GM19328 (cell line): ENCODE results near the gene UHMK1.
A peak's percentile ranks its signal among the peaks of the same experiment; 100 is the strongest.
"Not testable (repeated sequence)": the region's sequence is repeated elsewhere in the genome, so short reads cannot be mapped to it uniquely, and the experiment has no call there.

Source experiments
- ATAC-seq: cut with Tn5 transposase; IDR thresholded peaks from one replicate; pipeline ENCODE4 v1.9.1; 2021; ENCODE audit warnings: mild to moderate bottlenecking, moderate library complexity; ENCODE audit not compliant: unreplicated experiment

Gene UHMK1

DNA sequence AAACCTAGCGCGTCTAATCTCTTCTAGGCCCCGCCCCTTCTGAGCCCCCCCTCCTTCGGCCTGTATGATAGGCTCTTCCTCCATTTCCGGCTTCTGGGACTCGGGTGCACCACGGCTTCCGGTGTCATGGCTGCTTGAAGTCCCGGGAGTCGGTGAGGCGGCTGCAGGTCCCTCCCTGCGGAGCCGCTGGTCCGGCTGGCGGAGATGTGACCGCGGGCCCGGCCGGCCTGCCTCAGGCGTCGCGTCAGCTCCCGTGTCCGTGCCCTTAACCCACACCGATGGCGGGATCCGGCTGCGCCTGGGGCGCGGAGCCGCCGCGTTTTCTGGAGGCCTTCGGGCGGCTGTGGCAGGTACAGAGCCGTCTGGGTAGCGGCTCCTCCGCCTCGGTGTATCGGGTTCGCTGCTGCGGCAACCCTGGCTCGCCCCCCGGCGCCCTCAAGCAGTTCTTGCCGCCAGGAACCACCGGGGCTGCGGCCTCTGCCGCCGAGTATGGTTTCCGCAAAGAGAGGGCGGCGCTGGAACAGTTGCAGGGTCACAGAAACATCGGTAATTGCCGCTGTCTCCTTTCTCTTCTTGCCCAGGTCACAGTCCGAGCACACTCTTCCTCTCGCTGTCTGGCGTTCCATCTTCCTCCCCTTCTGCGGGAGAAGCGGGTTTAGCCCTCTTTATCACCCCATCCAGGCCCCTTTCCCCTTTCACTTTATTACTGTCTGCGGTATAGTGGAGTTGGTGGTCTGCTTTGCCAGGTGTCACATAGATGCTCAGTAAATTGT lies at the start of gene UHMK1:
Gene UHMK1, plus strand, starts transcription at position 96 of the 773 bp plus-strand sequence. Its CDS starts 183 bp downstream, at position 279.
- ATAC-seq = peak; percentile 97

- not testable (repeated sequence) for ATAC-seq
Measured at GRCh38 chr1:162454361-162454760, 43.3 kb upstream of the UHMK1 start.

GRCh38 chr1:162456323-162456722 lies 41.3 kb upstream of the UHMK1 start:
- no peak for ATAC-seq

DNA sequence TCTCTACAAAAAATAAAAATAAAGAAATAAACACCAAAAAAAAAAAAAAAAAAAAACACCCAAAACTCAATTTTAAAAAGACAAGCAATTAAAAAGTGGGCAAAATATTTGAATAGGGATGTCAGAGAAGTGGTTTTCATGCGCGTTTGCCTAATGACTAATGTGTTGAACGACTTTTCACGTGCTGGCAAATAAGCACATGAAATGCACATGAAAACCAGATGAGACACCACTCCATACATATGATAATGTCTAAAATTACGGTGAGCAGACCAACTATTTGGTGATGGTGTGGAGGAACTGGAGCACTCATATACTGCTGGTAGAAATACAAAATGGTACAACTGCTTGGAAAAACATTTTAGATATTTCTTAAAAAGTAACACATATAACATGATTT lies 39.4 kb upstream of the UHMK1 start:
- no peak for ATAC-seq

GRCh38 chr1:162462425-162462824 lies 35.2 kb upstream of the UHMK1 start:
- ATAC-seq = not testable (repeated sequence)

DNA sequence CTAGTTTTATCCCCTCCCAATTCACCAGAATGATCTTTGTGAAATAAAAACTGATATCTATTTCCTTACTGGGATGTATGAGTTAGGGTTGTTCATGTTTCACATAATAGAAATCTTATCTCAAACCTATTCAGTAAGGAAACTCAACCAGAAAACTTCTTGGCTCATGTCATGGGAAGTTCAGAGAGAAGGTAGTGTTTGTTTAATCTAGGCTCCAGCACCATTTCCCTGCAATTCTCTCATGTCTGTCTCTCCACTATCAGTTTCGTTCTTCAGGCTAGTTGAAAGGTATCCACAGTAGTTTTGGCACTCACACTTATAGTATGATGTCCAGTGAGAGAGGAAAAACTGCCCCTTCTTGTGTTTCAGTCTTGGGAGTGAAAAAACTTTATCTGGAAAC lies 34.6 kb upstream of the UHMK1 start:
- no peak for ATAC-seq

DNA sequence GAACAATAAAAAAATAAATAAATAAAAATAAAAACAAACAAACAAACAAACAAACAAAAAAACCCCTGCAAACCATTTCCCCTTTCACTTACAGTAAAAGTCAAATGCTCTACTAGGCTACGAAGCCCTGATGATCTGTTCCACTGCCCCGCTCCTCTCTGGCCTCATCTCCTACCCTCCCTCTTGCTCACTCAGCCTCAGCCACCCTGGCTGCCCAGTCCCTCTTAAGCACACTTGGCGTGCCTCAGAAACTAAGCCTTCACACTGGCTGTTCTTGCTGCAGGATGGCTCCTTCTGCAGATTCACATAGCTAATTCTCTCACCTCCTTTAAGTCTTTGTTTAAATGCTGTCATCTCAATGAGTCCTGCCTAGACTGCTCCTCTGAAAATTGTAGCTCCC lies 30.8 kb upstream of the UHMK1 start:
- ATAC-seq = no peak

DNA sequence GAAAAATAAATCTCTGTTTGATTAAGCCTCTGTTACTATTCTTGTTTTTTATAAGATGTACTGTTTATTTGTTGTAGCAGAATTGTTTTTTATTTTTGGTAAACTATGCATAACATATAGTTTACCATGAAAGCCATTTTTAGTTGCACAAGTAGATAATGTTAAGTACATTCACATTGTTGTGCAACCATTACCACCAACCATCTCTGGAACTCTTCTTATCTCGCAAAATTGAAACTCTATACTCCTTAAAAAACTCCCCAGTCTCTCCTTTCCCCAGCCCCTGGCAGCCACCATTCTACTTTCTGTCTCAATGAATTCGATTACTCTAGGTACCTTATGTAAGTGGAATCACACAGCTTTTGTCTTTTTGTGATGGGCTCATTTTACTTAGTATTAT lies 27.4 kb upstream of the UHMK1 start:
- ATAC-seq = no peak

- ATAC-seq = no peak
Measured at GRCh38 chr1:162471290-162471853, 26.2 kb upstream of the UHMK1 start.

DNA sequence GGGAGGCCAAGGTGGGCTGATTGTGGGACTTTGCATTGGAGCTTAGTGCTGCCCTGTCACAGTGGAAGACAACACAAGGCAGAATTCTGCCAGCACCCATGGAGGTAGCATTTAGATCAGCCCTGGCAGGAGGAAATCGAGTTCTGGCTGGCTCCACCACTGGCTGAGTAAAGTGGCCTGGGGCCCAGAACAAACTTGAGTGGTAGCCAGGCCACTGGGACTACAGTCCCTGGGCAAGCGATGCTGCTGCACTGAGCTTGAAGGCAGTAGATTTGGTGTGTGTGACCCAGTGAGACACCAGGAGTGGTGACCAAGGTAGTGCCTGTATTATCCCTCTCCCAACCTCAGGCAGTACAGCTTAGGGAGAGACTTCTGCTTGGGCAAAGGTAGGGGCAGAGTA lies 22.5 kb upstream of the UHMK1 start:
- ATAC-seq = no peak

DNA sequence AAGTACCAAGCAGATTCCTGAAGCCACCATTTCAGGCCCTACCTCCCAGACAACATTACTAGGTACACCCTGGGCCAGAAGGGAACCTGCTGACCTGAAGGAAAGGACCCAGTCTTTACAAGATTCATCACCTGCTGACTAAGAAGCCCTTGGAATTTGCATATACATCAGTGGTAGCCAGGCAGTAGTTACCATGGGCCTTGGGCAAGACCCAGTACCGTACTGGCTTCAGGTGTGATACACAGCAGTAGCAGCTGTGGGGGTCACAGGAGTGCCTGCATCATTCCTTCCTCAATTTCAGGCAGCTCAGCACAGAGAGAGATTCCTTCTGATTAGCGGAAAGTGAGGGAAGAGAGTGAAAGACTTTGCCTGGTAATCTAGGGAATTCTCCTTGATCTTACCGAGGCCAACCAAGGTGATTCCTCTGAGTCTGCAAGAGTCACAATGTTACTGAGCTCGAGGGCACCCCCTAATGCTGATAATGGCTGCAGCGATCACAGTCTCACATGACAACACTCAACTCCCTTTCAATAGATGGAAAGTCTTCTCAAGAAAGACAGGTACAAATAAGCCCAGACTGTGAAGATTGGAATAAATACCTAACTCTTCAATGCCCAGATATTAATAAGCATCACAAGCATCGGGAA lies 22.0 kb upstream of the UHMK1 start:
- no peak for ATAC-seq

DNA sequence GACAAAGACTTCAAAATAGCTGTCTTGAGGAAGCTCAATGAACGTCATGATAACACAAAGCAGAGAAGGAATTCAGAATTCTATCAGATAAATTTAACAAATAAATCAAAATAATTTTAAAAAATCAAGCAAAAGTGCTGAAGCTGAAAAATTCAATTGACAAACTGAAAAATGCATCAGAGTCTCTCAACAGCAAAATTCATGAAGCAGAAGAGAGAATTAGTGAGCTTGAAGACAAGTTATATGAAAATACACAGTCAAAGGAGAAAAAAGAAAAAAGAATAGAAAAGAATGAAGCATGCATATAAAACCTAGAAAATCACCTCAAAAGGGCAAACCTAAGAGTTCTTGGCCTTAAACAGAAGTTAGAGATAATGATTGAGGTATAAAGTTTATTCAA lies 21.0 kb upstream of the UHMK1 start:
- ATAC-seq = no peak

GRCh38 chr1:162485236-162485635 lies 12.4 kb upstream of the UHMK1 start:
- ATAC-seq = no peak

GRCh38 chr1:162487241-162487640 lies 10.4 kb upstream of the UHMK1 start:
- no peak for ATAC-seq

DNA sequence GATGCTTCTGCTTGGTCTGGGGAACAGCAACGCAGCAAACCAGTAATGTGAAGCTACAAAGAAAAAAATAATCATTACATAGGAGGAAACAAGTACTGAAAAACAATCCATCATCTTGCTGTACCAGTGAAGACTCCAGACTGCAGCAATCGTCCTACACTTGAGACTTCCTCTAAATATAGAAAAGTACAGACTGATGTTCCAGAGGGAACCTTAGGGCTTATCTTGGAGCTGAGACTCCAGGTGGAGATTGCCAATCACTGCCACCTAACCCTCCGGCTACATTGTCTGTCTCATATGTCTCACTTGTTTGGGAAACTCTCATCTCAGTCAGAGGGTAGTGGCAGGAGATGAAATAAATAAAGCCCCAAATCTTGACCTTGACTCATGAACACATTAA lies 9.4 kb upstream of the UHMK1 start:
- no peak for ATAC-seq

- not testable (repeated sequence) for ATAC-seq
Measured at GRCh38 chr1:162495531-162496233, 1.9 kb upstream of the UHMK1 start.

DNA sequence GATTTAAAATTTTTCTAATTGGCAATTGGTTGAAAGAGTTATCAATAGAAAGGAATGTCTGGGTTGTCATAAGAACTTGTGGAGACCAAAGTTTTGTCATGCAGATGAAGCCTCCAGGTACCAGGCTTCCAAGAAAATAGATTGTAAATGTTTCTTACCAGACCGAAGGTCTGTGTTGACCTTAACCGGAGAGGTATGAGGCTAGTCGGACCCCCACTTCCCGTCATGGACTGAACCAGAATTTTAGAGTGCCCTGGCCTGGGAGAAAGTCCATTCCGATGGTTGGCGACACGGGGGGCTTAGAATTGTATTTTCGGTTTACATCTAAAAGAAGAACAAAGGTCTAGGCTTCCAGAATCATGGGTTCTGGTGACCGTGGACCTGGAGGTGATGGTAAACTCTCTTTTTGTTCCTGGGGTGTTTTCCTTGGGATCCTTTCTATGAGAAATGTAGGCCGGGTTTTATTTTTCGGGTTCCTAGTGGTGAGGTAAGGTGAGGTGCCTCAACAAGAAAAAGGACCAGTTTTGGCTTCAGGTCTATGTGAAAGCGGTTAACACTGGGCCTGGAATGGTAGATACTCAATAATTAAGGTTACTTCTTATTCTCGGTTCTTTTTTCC lies 405 bp upstream of the UHMK1 start:
- no peak for ATAC-seq

DNA sequence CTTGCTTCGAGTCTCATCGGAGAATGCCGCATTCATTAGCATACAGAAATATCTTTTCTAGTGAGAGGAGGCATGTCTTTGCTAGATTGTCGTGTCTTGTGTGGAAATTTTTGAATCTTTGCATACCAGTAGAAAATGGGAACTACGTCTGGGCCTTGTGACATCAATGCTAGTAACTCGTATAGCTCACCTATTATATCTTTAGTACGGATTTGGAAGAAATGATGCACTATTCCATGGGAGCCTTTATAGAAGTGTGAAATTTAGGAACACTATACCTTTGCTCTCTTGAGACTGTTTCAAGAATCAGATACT lies 835 bp downstream of the UHMK1 start:
- ATAC-seq = peak; percentile 13

GRCh38 chr1:162500805-162501204 lies 3.2 kb downstream of the UHMK1 start:
- ATAC-seq = no peak

DNA sequence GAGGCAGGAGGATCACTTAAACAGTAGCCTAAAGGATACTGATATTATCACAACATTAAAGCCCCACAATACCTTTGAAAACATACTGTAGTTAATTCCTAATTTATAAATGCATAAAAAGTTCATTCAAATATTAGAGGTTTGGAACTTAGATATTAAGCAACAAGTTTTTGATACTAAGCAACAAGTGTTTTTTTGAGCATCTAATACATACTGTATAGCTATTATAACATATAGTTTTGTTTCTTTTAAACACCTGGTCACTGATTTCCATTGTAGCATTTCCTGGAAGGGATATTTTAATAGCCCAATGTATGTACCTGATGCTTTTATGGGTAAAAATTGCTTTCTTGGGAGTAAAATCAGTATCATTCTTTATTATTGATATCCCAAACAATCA lies 4.5 kb downstream of the UHMK1 start:
- ATAC-seq = no peak

DNA sequence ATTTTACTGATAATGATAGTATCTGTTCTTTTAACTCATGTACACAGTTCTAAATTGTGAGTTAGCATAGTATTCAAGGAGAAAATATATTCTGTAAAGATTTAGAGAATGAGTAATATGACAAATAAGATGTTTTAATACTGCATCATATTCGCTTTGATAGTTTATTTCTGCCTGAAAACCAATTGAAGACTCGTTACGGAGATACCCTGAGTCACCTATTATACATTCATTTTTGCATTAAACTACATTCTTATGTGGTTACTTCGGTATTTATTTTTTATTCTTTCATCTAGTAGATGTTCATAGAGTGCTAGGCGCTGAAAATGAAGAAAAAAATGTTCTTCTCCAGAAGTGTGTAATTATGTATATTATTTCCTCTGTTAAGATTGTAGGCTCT lies 5.3 kb downstream of the UHMK1 start:
- no peak for ATAC-seq
